PC-9 (cell line): Measurements from ENCODE around the gene ST6GALNAC1. TPM values are rescaled to one million over a fixed set of nuclear protein-coding genes. Genes with fewer than 3 reads are reported as not detected.

ENCODE experiments used
- BruUV-seq: library from RNA; stranded (reverse); fragments of 400-500 nt; replicated peaks from 2 replicates; lab custom pipeline; 2021; lab: Mats Ljungman, UMichigan
- CTCF ChIA-PET: fragments of 300-600 bp; sonication (Branson Sonifier 250); formaldehyde crosslinking; loops from one replicate; lab custom pipeline; 2022; ENCODE audit warnings: antibody characterized with exemption; lab: Charles Lee
- POLR2A ChIA-PET: fragments of 300-600 bp; sonication (Branson Sonifier 250); formaldehyde crosslinking; loops from one replicate; lab custom pipeline; 2022; ENCODE audit warnings: antibody characterized with exemption; ENCODE audit not compliant: unreplicated experiment; lab: Charles Lee
- DNase-seq, 2 experiments: peaks; one replicate each; pipeline versions ENCODE4 v3.0.0 to v3.0.0-alpha.2; 2015 to 2022; ENCODE audit warnings: mixed read lengths in 1 of 2
- H2AFZ ChIP-seq: fragments of 200-600 bp; sonication (generic); 2 replicates; pipeline ENCODE4 v1.8.1; 2017; ENCODE audit warnings: antibody characterized with exemption
- H3F3A ChIP-seq: fragments of 200-600 bp; sonication (generic); 2 replicates; pipeline ENCODE4 v1.8.1; 2017; ENCODE audit warnings: antibody characterized with exemption, mild to moderate bottlenecking, low read depth; ENCODE audit not compliant: insufficient read depth
- H3K27ac ChIP-seq: fragments of 200-600 bp; sonication (generic); 2 replicates; pipeline ENCODE4 v1.6.1; 2016; ENCODE audit warnings: mixed run types
- H3K27me3 ChIP-seq: fragments of 200-600 bp; sonication (generic); 2 replicates; pipeline ENCODE4 v1.6.1; 2016; ENCODE audit warnings: low read depth, mixed run types; ENCODE audit not compliant: insufficient read depth
- H3K36me3 ChIP-seq: fragments of 200-600 bp; sonication (generic); 2 replicates; pipeline ENCODE4 v1.6.1; 2016; ENCODE audit warnings: low read depth, mixed run types
- H3K4me1 ChIP-seq: fragments of 200-600 bp; sonication (generic); replicated peaks from 2 replicates; pipeline ENCODE4 v1.6.1; 2016; ENCODE audit warnings: mixed run types; ENCODE audit not compliant: insufficient read depth
- H3K4me2 ChIP-seq: fragments of 200-600 bp; sonication (generic); 2 replicates; pipeline ENCODE4 v1.6.1; 2017; ENCODE audit warnings: mixed run types
- H3K4me3 ChIP-seq: fragments of 200-600 bp; sonication (generic); 2 replicates; pipeline ENCODE4 v1.6.1; 2016; ENCODE audit warnings: mixed run types
- H3K79me2 ChIP-seq: fragments of 200-600 bp; sonication (generic); 2 replicates; pipeline ENCODE4 v1.6.1; 2017; ENCODE audit warnings: low read depth, mixed run types
- H3K9me2 ChIP-seq: fragments of 200-600 bp; sonication (generic); 2 replicates; pipeline ENCODE4 v1.8.1; 2017; ENCODE audit warnings: mild to moderate bottlenecking; ENCODE audit not compliant: insufficient read depth
- H3K9me3 ChIP-seq: fragments of 200-600 bp; sonication (generic); 2 replicates; pipeline ENCODE4 v1.8.1; 2016; ENCODE audit warnings: low read depth; ENCODE audit not compliant: insufficient read depth
- H4K20me1 ChIP-seq: fragments of 200-600 bp; sonication (generic); 2 replicates; pipeline ENCODE4 v1.8.1; 2017; ENCODE audit not compliant: insufficient read depth
- CTCF ChIP-seq: fragments of 200-600 bp; sonication (generic); conservative IDR thresholded peaks from 2 replicates; pipeline ENCODE4 v1.6.1; 2017; ENCODE audit warnings: mixed run types, antibody characterized with exemption, mild to moderate bottlenecking, moderate library complexity
- EZH2 ChIP-seq: fragments of 200-600 bp; sonication (generic); IDR thresholded peaks from 2 replicates; pipeline ENCODE4 v1.8.0; 2017; ENCODE audit warnings: antibody characterized with exemption, low read depth
- intact Hi-C: fragments of 100-400 bp; cut with micrococcal nuclease; formaldehyde crosslinking; loops from one replicate; pipeline ENCODE4 v1.10.0; 2022; ENCODE audit not compliant: unreplicated experiment
- total RNA-seq: library from RNA; stranded (reverse); gene quantifications from 2 replicates; pipeline ENCODE4 v1.2.3, GENCODE V29; 2021

ST6GALNAC1 gene
- total RNA-seq, 1 experiment from 2014 or later = 0.76 TPM

GRCh38 chr17:76593959-76594358, 49.6 kb downstream of the ST6GALNAC1 start:
- TF ChIP-seq EZH2 (no peak), CTCF (no peak)
- CTCF ChIA-PET = interaction anchor here (1.2 to 1.4 kb wide), 2 partner anchors 30 to 36 kb away, joined by 3 to 6 read pairs; no protein-coding TSS in a partner anchor

GRCh38 chr17:76593384-76593826, 50.2 kb downstream of the ST6GALNAC1 start:
- peak overlapping the region; percentile 70 for H3K27ac ChIP-seq
- peak; percentile 43 to 92 for DNase-seq
- intact Hi-C loops = no loop called here

More at GRCh38 chr17:76593959-76594358, 49.6 kb downstream of the ST6GALNAC1 start:
- H3K27me3 ChIP-seq = no peaks in the 10 kb centered on the region
- H3K36me3 ChIP-seq = no peaks in the 10 kb centered on the region
- H3K4me1 ChIP-seq = peaks cover 29% of the 10 kb centered on the region
- no peak for DNase-seq
- H3K79me2 ChIP-seq = no peaks in the 10 kb centered on the region
- BruUV-seq = no TSS peak
- H4K20me1 ChIP-seq = no peaks in the 10 kb centered on the region
- intact Hi-C loops = no loop called here
- H3K27ac ChIP-seq = no peak overlapping the region
- no peak overlapping the region for H2AFZ ChIP-seq
- no peak overlapping the region for H3K4me3 ChIP-seq
- H3K4me2 ChIP-seq = peak overlapping the region; percentile 49; the same call in 1 of the 2 replicates
- H3K9me2 ChIP-seq = no peaks in the 10 kb centered on the region
- POLR2A ChIA-PET = interaction anchor here (0.5 kb wide), 1 partner anchor 11 kb away, joined by 13 read pairs; no protein-coding TSS in a partner anchor
- H3F3A ChIP-seq = peaks cover 12% of the 10 kb centered on the region
- no peaks in the 10 kb centered on the region for H3K9me3 ChIP-seq

GRCh38 chr17:76588182-76588581, 55.4 kb downstream of the ST6GALNAC1 start:
- no peak overlapping the region for H2AFZ ChIP-seq
- no peak overlapping the region for H3K27ac ChIP-seq
- no peak overlapping the region for H3K4me2 ChIP-seq
- CTCF ChIA-PET = interaction anchor here (0.6 kb wide), 1 partner anchor 24 kb away, joined by 3 read pairs; no protein-coding TSS in a partner anchor
- H3K9me2 ChIP-seq = no peaks in the 10 kb centered on the region
- peaks cover 9% of the 10 kb centered on the region for H3F3A ChIP-seq
- no peak for DNase-seq
- no peak for TF ChIP-seq CTCF
- no peak for TF ChIP-seq EZH2
- H3K79me2 ChIP-seq = no peaks in the 10 kb centered on the region
- H3K27me3 ChIP-seq = no peaks in the 10 kb centered on the region
- peaks cover 3% of the 10 kb centered on the region for H3K4me1 ChIP-seq
- no peak overlapping the region for H3K4me3 ChIP-seq
- H4K20me1 ChIP-seq = no peaks in the 10 kb centered on the region
- intact Hi-C loops = no loop called here
- H3K9me3 ChIP-seq = no peaks in the 10 kb centered on the region
- no peaks in the 10 kb centered on the region for H3K36me3 ChIP-seq
- no TSS peak for BruUV-seq
- POLR2A ChIA-PET = no interaction called here

More at GRCh38 chr17:76593384-76593826, 50.2 kb downstream of the ST6GALNAC1 start:
- Histone ChIP-seq H3K4me3 (no peak overlapping the region), H3K9me3 (no peaks in the 10 kb centered on the region), H3F3A (peaks cover 12% of the 10 kb centered on the region), H2AFZ (no peak overlapping the region), H4K20me1 (no peaks in the 10 kb centered on the region), H3K27me3 (no peaks in the 10 kb centered on the region), H3K4me2 (peak overlapping the region; percentile 49), H3K36me3 (no peaks in the 10 kb centered on the region), H3K79me2 (no peaks in the 10 kb centered on the region), H3K4me1 (peaks cover 29% of the 10 kb centered on the region), H3K9me2 (no peaks in the 10 kb centered on the region)
- ChIA-PET POLR2A (no interaction called here), CTCF (interaction anchor here (1.4 kb wide), 1 partner anchor 35 kb away, joined by 6 read pairs; no protein-coding TSS in a partner anchor)
- no TSS peak for BruUV-seq
- TF ChIP-seq EZH2 = no peak
- TF ChIP-seq CTCF = peak; percentile 47; the same call in 1 of the 2 replicates
